HTERT RPE-1 (cell line): Measurements from ENCODE around the gene RCHY1.

ENCODE experiments used
- in situ Hi-C: fragments of 300-500 bp; cut with MboI; formaldehyde crosslinking; loops from 4 replicates; pipeline ENCODE4 v1.14.3; 2020; ENCODE audit warnings: low sequenced_read_pairs

RCHY1 gene

GRCh38 chr4:75432683-75433082 is 81.5 kb downstream of the RCHY1 start:
- in situ Hi-C loops, result no loop called here

- in situ Hi-C loops, result no loop called here
Measured at GRCh38 chr4:75429208-75429607, 85.0 kb downstream of the RCHY1 start.
